ENCODE data around the gene SNAI1.

The SNAI1 gene

DNA sequence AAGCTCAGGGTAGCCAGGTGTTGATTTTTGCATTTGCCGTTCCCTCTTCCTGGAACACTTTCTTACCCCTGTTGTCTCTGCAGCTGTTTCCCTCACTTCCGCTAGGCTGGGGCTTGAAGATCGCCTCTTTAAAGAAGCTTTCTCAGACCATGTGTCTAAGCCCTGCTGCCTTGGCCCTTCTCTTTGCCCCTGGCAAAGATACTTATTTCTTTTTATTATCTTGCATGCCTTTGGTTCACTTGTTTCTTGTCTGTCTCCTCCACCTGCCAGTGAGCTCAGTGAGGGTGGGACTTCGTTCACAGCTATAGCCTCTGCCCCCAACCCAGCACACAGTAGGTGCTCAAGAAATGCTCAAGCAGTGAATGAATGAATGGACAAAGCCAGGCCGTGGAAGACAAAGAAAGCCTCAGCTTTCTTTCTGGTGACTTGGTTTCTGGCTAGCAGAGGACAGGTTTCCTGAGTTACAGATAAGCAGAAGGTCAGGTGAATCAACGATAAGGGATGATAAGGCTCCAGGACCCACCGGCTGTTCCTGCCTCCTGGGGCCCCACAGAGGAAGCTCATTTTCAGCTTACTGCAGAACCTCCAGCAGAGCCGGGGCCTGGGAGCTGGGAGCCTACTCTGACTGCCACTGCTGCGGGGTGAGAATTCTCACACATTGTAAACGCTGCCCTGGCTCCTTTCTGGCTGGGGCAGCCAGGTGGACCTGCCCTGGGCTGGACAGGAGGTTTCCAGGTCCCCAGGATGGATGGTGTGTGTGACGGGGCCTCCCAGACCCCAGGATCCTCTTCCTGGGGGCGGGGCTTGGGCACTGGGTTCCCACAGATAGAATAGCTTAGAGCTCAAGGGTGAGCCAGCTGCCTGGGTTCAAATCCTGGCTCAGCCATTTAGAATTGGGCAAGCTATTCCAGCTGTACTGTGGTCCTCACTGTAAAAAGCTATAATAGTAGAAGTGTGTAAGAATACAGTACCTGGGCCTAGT is 29.8 kb downstream of the SNAI1 start:
- H3K27ac ChIP-seq = peak overlapping the region; percentile 41; the same call in 1 of the 2 replicates
- TF ChIP-seq, protein P1, sequence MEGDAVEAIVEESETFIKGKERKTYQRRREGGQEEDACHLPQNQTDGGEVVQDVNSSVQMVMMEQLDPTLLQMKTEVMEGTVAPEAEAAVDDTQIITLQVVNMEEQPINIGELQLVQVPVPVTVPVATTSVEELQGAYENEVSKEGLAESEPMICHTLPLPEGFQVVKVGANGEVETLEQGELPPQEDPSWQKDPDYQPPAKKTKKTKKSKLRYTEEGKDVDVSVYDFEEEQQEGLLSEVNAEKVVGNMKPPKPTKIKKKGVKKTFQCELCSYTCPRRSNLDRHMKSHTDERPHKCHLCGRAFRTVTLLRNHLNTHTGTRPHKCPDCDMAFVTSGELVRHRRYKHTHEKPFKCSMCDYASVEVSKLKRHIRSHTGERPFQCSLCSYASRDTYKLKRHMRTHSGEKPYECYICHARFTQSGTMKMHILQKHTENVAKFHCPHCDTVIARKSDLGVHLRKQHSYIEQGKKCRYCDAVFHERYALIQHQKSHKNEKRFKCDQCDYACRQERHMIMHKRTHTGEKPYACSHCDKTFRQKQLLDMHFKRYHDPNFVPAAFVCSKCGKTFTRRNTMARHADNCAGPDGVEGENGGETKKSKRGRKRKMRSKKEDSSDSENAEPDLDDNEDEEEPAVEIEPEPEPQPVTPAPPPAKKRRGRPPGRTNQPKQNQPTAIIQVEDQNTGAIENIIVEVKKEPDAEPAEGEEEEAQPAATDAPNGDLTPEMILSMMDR (conservative IDR thresholded peaks at IDR 0.05) = no peak

DNA sequence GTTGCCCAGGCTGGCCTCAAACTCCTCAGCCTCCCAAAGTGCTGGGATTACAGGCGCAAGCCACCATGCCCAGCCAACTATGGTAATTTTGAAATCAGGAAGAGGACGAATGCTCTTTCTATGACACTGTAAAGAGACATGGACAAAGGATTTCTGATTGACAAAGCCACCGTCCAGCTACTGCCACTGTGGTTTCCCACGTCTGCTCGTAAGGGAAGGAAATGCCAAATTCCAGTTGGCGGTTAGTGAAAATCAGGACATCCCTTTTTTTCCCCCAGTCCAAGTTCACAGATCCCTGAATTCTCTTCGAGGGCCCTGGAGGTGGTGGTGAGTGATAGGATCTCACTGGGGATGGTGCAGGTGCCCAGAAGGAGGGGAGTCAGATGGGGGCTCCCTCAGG is 31.2 kb downstream of the SNAI1 start:
- no peak overlapping the region for H3K27ac ChIP-seq
- TF ChIP-seq, protein P1 (conservative IDR thresholded peaks at IDR 0.05) = no peak

DNA sequence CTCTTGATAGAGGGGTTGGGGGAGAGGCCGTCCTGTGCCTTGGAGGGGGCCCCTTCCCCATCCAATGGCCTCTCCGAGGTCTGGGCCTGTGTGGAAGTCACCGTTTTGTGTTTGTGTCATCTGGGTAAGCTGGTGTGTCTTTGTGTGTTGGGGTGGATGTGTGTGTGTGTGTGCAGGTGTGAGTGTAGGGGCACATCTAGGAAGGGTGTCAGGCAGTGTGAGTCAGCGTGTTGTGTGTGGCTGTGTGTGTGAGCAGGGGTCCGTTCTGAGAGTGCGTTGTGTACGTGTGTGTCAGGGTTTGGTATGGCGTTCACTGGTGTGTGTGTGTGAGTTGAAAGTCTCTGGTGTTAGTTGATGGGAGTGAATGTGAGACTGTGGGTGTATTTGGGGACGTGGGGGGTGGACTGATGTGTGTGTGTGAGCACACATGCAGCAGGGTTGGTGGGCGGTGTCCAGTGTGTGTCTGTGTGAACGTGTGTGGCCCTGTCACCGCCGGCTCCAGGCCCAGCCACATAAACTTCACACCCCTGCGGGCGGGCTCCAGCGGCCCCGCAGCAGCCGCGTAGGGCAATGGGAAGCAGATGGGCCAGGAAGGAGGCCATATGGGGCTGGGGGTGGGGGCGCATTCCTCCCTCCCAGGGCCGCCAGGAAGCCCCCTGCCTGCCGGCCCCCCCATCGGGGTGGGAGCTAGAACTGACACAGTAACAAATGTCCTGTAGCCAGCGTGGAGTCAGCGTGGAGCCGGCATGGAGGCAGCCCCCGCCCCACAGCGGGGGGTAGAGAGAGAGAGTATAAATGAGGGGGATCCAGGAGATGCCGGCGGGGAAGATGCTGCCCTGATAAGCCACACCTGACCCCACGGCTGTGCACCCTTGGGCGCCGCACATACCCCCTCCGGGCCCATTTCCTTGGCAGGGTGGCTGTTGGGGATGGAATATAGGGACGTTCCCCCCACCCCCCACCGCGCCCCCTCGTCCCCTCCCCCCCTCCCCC is 32.1 kb downstream of the SNAI1 start:
- H3K27ac ChIP-seq = no peak overlapping the region
- TF ChIP-seq, protein P1 (conservative IDR thresholded peaks at IDR 0.05) = no peak

DNA sequence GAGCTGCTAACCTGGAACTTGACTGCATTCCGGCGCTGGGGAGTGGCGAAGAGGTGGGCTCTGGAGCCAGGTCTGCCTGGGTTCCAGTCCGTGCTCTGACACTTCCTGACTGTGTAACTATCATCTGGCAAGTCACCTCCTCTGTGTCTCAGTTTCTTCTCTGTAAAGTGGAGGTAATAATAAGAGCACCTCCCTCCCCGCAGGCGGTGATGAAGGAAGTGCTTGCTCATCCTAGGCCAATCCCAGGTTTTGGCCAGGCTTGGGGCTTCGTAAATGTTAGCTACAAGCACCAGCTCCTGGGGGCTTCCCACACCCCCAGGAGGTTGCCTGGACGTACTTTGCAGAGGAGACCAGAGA is 32.8 kb downstream of the SNAI1 start:
- TF ChIP-seq, protein P1 (conservative IDR thresholded peaks at IDR 0.05) = no peak
- peak overlapping the region; percentile 45; the same call in 1 of the 2 replicates for H3K27ac ChIP-seq

GRCh38 chr20:50015993-50016770 is 33.4 kb downstream of the SNAI1 start:
- TF ChIP-seq, protein P1 (conservative IDR thresholded peaks at IDR 0.05) = no peak
- peak overlapping the region; percentile 45; the same call in 1 of the 2 replicates for H3K27ac ChIP-seq

- peak overlapping the region; percentile 45; the same call in 1 of the 2 replicates for H3K27ac ChIP-seq
- TF ChIP-seq, protein P1 (conservative IDR thresholded peaks at IDR 0.05) = no peak
These were observed 34.4 kb downstream of the SNAI1 start for GRCh38 chr20:50017160-50017559.

All from VCaP (cell line).